ENCODE measurements around the gene CRISP2.

DNA sequence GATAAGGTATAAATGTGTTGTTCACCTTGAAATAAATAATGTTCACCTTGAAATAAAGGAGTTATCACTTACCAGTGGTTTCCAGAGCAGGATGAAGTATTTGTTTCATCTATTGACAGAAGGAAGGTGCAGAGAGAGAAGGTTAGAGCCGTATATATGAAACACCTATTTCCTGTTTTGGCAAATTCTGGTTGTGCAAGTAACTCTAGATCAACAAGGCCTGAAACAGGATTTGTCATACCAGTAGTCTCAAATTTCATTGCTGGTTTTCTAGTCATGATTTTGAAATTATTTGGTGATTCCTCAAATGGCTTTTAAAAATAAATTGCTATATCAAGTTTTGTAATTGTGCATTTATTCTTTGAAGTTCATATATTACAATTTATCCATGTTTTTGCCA, 30.9 kb upstream of the CRISP2 start, which contains the start of gene CRISP3:
- TF ChIP-seq, protein P1, sequence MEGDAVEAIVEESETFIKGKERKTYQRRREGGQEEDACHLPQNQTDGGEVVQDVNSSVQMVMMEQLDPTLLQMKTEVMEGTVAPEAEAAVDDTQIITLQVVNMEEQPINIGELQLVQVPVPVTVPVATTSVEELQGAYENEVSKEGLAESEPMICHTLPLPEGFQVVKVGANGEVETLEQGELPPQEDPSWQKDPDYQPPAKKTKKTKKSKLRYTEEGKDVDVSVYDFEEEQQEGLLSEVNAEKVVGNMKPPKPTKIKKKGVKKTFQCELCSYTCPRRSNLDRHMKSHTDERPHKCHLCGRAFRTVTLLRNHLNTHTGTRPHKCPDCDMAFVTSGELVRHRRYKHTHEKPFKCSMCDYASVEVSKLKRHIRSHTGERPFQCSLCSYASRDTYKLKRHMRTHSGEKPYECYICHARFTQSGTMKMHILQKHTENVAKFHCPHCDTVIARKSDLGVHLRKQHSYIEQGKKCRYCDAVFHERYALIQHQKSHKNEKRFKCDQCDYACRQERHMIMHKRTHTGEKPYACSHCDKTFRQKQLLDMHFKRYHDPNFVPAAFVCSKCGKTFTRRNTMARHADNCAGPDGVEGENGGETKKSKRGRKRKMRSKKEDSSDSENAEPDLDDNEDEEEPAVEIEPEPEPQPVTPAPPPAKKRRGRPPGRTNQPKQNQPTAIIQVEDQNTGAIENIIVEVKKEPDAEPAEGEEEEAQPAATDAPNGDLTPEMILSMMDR (IDR thresholded peaks at IDR 0.05): no peak
- TF ChIP-seq EZH2 (IDR thresholded peaks at IDR 0.05; ENCODE audit: borderline replicate concordance, insufficient read depth, low read depth, low read length, poor library complexity, severe bottlenecking): no peak

Measured in B cell (primary cell).